GM19452 (cell line): ENCODE measurements around the gene MMP17.

Experiments used
- ATAC-seq: cut with Tn5 transposase; IDR thresholded peaks from one replicate; pipeline ENCODE4 v1.9.1; 2021; ENCODE audit not compliant: unreplicated experiment

The MMP17 gene

GRCh38 chr12:131847456-131847855 lies 19.3 kb downstream of the MMP17 start:
- ATAC-seq, result no peak

GRCh38 chr12:131848753-131849152 lies 20.6 kb downstream of the MMP17 start:
- no peak for ATAC-seq

- no peak for ATAC-seq
These were observed 21.7 kb downstream of the MMP17 start for GRCh38 chr12:131849700-131850553.

- ATAC-seq, result no peak
These were observed 22.8 kb downstream of the MMP17 start for GRCh38 chr12:131850856-131851559.

- ATAC-seq, result no peak
These were observed 23.8 kb downstream of the MMP17 start for GRCh38 chr12:131851741-131852550.

- ATAC-seq, result no peak
These were observed 24.5 kb downstream of the MMP17 start for GRCh38 chr12:131852551-131853299.

- ATAC-seq, result no peak
These were observed 25.9 kb downstream of the MMP17 start for GRCh38 chr12:131853832-131854797.

- no peak for ATAC-seq
These were observed 26.8 kb downstream of the MMP17 start for GRCh38 chr12:131854861-131855476.

- ATAC-seq, result no peak
These were observed 27.4 kb downstream of the MMP17 start for GRCh38 chr12:131855521-131856142.

- no peak for ATAC-seq
These were observed 28.3 kb downstream of the MMP17 start for GRCh38 chr12:131856366-131857097.

- no peak for ATAC-seq
These were observed 30.0 kb downstream of the MMP17 start for GRCh38 chr12:131857908-131858850.

- no peak for ATAC-seq
These were observed 32.5 kb downstream of the MMP17 start for GRCh38 chr12:131860472-131861260.

GRCh38 chr12:131861261-131862083 lies 33.3 kb downstream of the MMP17 start:
- no peak for ATAC-seq

- ATAC-seq, result no peak
These were observed 33.9 kb downstream of the MMP17 start for GRCh38 chr12:131862084-131862441.

GRCh38 chr12:131862600-131862993 lies 34.4 kb downstream of the MMP17 start:
- ATAC-seq, result no peak
